Measurements from ENCODE around the gene USF1. TPM values are rescaled to one million over a fixed set of nuclear protein-coding genes. Genes with fewer than 3 reads are reported as not detected.
A peak's percentile ranks its signal among the peaks of the same experiment; 100 is the strongest.

USF1 gene
- total RNA-seq (2021) = 58.6 and 59.2 TPM in 2 replicates
- long read RNA-seq, transcript USF1-203 (11 exons, 1,807 nt) = major isoform, 30 of 66 reads
- long read RNA-seq, transcript USF1-205 (11 exons, 1,092 nt) = minor isoform, 18 of 66 reads
- long read RNA-seq, partial matches to known transcripts = 4 of 66 reads
- long read RNA-seq, other reads (novel, unspliced or antisense) = 14 of 66 reads

- H3K4ac ChIP-seq (ENCODE audit: low read depth, low read length) = no peak within 1 kb of the TSS
- H3K27me3 Mint-ChIP-seq (ENCODE audit: low read depth) = peaks cover 37% of the 10 kb centered on the region
- H2BK12ac ChIP-seq (ENCODE audit: insufficient read length, low read depth, low read length) = peak within 1 kb of the TSS; percentile 90
- H3K18ac ChIP-seq (ENCODE audit: insufficient read length, low read depth, low read length) = peak within 1 kb of the TSS; percentile 98
- H3K9me3 Mint-ChIP-seq = peaks cover 12% of the 10 kb centered on the region in 2 experiments
- H3K79me2 ChIP-seq (ENCODE audit: insufficient read depth, low read length) = peaks cover 3% of the 10 kb centered on the region; the same call in 1 of the 2 replicates
- peak within 1 kb of the TSS; percentile 97 for H3K9ac ChIP-seq (ENCODE audit: extremely low read depth, insufficient read length, low read length)
- peak within 1 kb of the TSS; percentile 96; the same call in 1 of the 2 replicates for H3K14ac ChIP-seq (ENCODE audit: insufficient read depth, low read length)
- peak within 1 kb of the TSS; percentile 94 for H2AFZ ChIP-seq (ENCODE audit: low read length)
- H2BK20ac ChIP-seq (ENCODE audit: low read depth, low read length, poor library complexity, severe bottlenecking) = no peak within 1 kb of the TSS
- peak within 1 kb of the TSS; percentile 95 for H2BK5ac ChIP-seq (ENCODE audit: insufficient read length, low read length)
- no peaks in the 10 kb centered on the region for H3K9me3 ChIP-seq (ENCODE audit: control insufficient read depth, low read depth, low read length)
- H4K20me1 ChIP-seq (ENCODE audit: control insufficient read depth, insufficient read depth, insufficient read length) = no peaks in the 10 kb centered on the region
- H4K91ac ChIP-seq (ENCODE audit: insufficient read length, low read depth, low read length) = no peak within 1 kb of the TSS
- H3K23ac ChIP-seq (ENCODE audit: insufficient read length, low read depth, low read length) = no peak within 1 kb of the TSS
- no CpG with 5 or more reads among the region's 29 CpGs for WGBS (ENCODE audit: extremely low coverage, insufficient read length, low lambda C conversion rate)
- peak within 1 kb of the TSS; percentile 81 for H3T11ph ChIP-seq (ENCODE audit: low read length)
- H3K79me1 ChIP-seq (ENCODE audit: insufficient read depth, low read depth, low read length, poor library complexity, severe bottlenecking) = no peaks in the 10 kb centered on the region
- peak within 1 kb of the TSS; percentile 92 to 94 for H3K4me3 Mint-ChIP-seq
- no peak within 1 kb of the TSS for H2AK5ac ChIP-seq (ENCODE audit: insufficient read length, low read length)
- no peak for TF ChIP-seq CTCF (conservative IDR thresholded peaks at IDR 0.05)
- peak within 1 kb of the TSS; percentile 92 for H4K5ac ChIP-seq (ENCODE audit: insufficient read length, low read depth, low read length)
- no peak within 1 kb of the TSS for H4K8ac ChIP-seq (replicated peaks; ENCODE audit: insufficient read length, low read depth, low read length)
- peaks cover 15 to 18% of the 10 kb centered on the region in 2 experiments for H3K4me1 Mint-ChIP-seq
- H3K27ac ChIP-seq (ENCODE audit: insufficient read length, low read depth, low read length) = peak within 1 kb of the TSS; percentile 93
- H2BK120ac ChIP-seq (ENCODE audit: low read depth, low read length, poor library complexity, severe bottlenecking) = no peak within 1 kb of the TSS
- peak within 1 kb of the TSS; percentile 64 for H3K4me2 ChIP-seq (ENCODE audit: insufficient read depth, insufficient read length, low read length)
- H3K23me2 ChIP-seq (ENCODE audit: insufficient read length, low read depth, low read length, poor library complexity, severe bottlenecking) = peaks cover 8% of the 10 kb centered on the region
- H3K56ac ChIP-seq (ENCODE audit: insufficient read length, low read depth, low read length) = peak within 1 kb of the TSS; percentile 87
- peak; percentile 95 for DNase-seq
- no peaks in the 10 kb centered on the region; the same call in 1 of the 2 replicates for H3K27me3 ChIP-seq (ENCODE audit: insufficient read depth, low read length)
- no peak within 1 kb of the TSS for H2BK15ac ChIP-seq (ENCODE audit: low read depth, low read length)
- peak within 1 kb of the TSS; percentile 98 to 100 (median 100) for H3K27ac Mint-ChIP-seq
- peaks cover 22 to 36% (median 31%) of the 10 kb centered on the region in 3 experiments for H3K36me3 Mint-ChIP-seq (ENCODE audit: insufficient read depth in 1 of 3, low read depth in 3 of 3)
- peaks cover 2% of the 10 kb centered on the region; the same call in 1 of the 2 replicates for H3K4me1 ChIP-seq (ENCODE audit: insufficient read depth, low read length)
Measured at GRCh38 chr1:161045736-161046604, at the start of gene USF1. USF1 (minus strand) TSS chr1:161045977; CDS start chr1:161043275, 2,702 bp downstream.
